GM19372 (cell line): ENCODE data around the gene PPP1R13B.
"Not testable (repeated sequence)": the region's sequence is repeated elsewhere in the genome, so short reads cannot be mapped to it uniquely, and the experiment has no call there.

Experiments
- ATAC-seq: cut with Tn5 transposase; IDR thresholded peaks from one replicate; pipeline ENCODE4 v1.9.1; 2021; ENCODE audit warnings: mild to moderate bottlenecking, low read depth, moderate library complexity; ENCODE audit not compliant: unreplicated experiment

PPP1R13B gene

GRCh38 chr14:103847451-103848174 is at the start of gene PPP1R13B:
Gene PPP1R13B, minus strand, starts transcription at chr14:103847575. Its CDS starts 268 bp downstream, at chr14:103847307.
- ATAC-seq: peak; percentile 85

- no peak for ATAC-seq
Measured at GRCh38 chr14:103896578-103896977, 49.2 kb upstream of the PPP1R13B start.

- ATAC-seq: no peak
Measured at GRCh38 chr14:103894723-103895059, 47.3 kb upstream of the PPP1R13B start.

- no peak for ATAC-seq
Measured at GRCh38 chr14:103894034-103894722, 46.8 kb upstream of the PPP1R13B start.

- ATAC-seq: no peak
Measured at GRCh38 chr14:103892247-103892646, 44.9 kb upstream of the PPP1R13B start.

GRCh38 chr14:103891667-103892215 is 44.4 kb upstream of the PPP1R13B start:
- no peak for ATAC-seq

GRCh38 chr14:103890821-103891666 is 43.7 kb upstream of the PPP1R13B start:
- no peak for ATAC-seq

GRCh38 chr14:103890052-103890371 is 42.6 kb upstream of the PPP1R13B start:
- no peak for ATAC-seq

GRCh38 chr14:103889313-103890051 is 42.1 kb upstream of the PPP1R13B start:
- no peak for ATAC-seq

GRCh38 chr14:103889002-103889312 is 41.6 kb upstream of the PPP1R13B start:
- not testable (repeated sequence) for ATAC-seq

- ATAC-seq: no peak
Measured at GRCh38 chr14:103887557-103888115, 40.3 kb upstream of the PPP1R13B start.

GRCh38 chr14:103887170-103887501 is 39.8 kb upstream of the PPP1R13B start:
- ATAC-seq: no peak

GRCh38 chr14:103886304-103887169 is 39.2 kb upstream of the PPP1R13B start:
- ATAC-seq: no peak

- no peak for ATAC-seq
Measured at GRCh38 chr14:103885509-103885932, 38.1 kb upstream of the PPP1R13B start.

GRCh38 chr14:103884854-103885253 is 37.5 kb upstream of the PPP1R13B start:
- ATAC-seq: no peak

- ATAC-seq: no peak
Measured at GRCh38 chr14:103883263-103883523, 35.8 kb upstream of the PPP1R13B start.

- ATAC-seq: no peak
Measured at GRCh38 chr14:103882503-103883262, 35.3 kb upstream of the PPP1R13B start.

GRCh38 chr14:103881268-103882201 is 34.2 kb upstream of the PPP1R13B start:
- ATAC-seq: no peak
